HFFc6 (cell line): ENCODE results near the gene ELN. TPM values are rescaled to one million over a fixed set of nuclear protein-coding genes. Genes with fewer than 3 reads are reported as not detected.
A peak's percentile ranks its signal among the peaks of the same experiment; 100 is the strongest.

ENCODE experiments used
- DNase-seq: peaks from one replicate; pipeline ENCODE4 v3.0.0-alpha.2; 2018
- H3K27ac Mint-ChIP-seq: 2 replicates; pipeline ENCODE4 v1.8.0; 2020; ENCODE audit warnings: mild to moderate bottlenecking, mixed read lengths
- H3K27me3 Mint-ChIP-seq: 2 replicates; pipeline ENCODE4 v1.8.0; 2021; ENCODE audit warnings: mild to moderate bottlenecking, moderate library complexity, mixed read lengths; ENCODE audit not compliant: insufficient read depth
- H3K36me3 Mint-ChIP-seq: 2 replicates; pipeline ENCODE4 v1.8.0; 2021; ENCODE audit warnings: low read depth, mixed read lengths
- H3K4me1 Mint-ChIP-seq: 2 replicates; pipeline ENCODE4 v1.8.0; 2020; ENCODE audit warnings: low read depth, mixed read lengths
- H3K4me3 Mint-ChIP-seq: 2 replicates; pipeline ENCODE4 v1.8.0; 2020; ENCODE audit warnings: mild to moderate bottlenecking, moderate library complexity, mixed read lengths
- H3K9me3 Mint-ChIP-seq: 2 replicates; pipeline ENCODE4 v1.8.0; 2020; ENCODE audit warnings: mild to moderate bottlenecking, mixed read lengths
- total RNA-seq, 6 experiments: library from RNA; stranded (reverse); fragmentation: NEBNext Ultra II Directional; extraction: Animal tissue kit (Norgen Biotek cat#: 25700); gene quantifications; 2 replicates in 1 of 6; 3 replicates in 5 of 6; pipeline ENCODE4 v1.2.3, GENCODE V29; 2021
- TF ChIP-seq, protein P1 (sequence below): fragments of 200-600 bp; sonication (generic); IDR thresholded peaks from 2 replicates; pipeline ENCODE4 v1.5.0; 2021; ENCODE audit warnings: antibody characterized with exemption, mild to moderate bottlenecking

ELN gene
- total RNA-seq, 6 experiments from 2014 or later = 4.7 to 25.8 (median 19.1) TPM

GRCh38 chr7:74057216-74057925 lies 29.4 kb downstream of the ELN start:
- H3K4me1 Mint-ChIP-seq = peaks cover 8% of the 10 kb centered on the region
- no peak overlapping the region for H3K27ac Mint-ChIP-seq
- no peak overlapping the region for H3K4me3 Mint-ChIP-seq

DNA sequence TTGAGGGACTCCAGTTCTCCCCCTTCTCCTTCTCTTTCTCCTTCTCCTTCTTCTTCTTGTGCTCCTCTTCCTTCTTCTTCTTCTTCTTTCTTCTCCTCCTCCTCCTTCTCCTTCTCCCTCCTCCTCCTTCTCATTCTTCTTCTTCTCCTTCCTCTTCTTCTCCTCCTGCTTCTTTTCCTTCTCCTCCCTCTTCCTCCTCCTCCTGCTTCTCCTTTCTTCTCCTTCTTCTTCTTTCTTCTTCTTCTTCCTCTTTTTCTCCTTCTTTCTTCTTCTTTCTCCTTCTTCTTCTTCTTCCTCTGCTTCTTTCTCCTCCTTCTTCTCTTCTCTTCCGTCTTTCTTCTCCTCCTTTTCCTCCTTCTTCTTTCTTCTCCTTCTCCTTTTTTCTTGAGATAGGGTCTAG lies 30.0 kb downstream of the ELN start:
- Mint-ChIP-seq H3K36me3 (no peaks in the 10 kb centered on the region), H3K4me3 (no peak overlapping the region), H3K9me3 (no peaks in the 10 kb centered on the region), H3K27ac (no peak overlapping the region), H3K4me1 (peaks cover 9% of the 10 kb centered on the region), H3K27me3 (peaks cover 3% of the 10 kb centered on the region; the same call in 1 of the 2 replicates)
- TF ChIP-seq, protein P1, sequence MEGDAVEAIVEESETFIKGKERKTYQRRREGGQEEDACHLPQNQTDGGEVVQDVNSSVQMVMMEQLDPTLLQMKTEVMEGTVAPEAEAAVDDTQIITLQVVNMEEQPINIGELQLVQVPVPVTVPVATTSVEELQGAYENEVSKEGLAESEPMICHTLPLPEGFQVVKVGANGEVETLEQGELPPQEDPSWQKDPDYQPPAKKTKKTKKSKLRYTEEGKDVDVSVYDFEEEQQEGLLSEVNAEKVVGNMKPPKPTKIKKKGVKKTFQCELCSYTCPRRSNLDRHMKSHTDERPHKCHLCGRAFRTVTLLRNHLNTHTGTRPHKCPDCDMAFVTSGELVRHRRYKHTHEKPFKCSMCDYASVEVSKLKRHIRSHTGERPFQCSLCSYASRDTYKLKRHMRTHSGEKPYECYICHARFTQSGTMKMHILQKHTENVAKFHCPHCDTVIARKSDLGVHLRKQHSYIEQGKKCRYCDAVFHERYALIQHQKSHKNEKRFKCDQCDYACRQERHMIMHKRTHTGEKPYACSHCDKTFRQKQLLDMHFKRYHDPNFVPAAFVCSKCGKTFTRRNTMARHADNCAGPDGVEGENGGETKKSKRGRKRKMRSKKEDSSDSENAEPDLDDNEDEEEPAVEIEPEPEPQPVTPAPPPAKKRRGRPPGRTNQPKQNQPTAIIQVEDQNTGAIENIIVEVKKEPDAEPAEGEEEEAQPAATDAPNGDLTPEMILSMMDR = no peak
- no peak for DNase-seq

More at GRCh38 chr7:74057216-74057925, 29.4 kb downstream of the ELN start:
- Mint-ChIP-seq H3K36me3 (no peaks in the 10 kb centered on the region), H3K9me3 (no peaks in the 10 kb centered on the region), H3K27me3 (peaks cover 4% of the 10 kb centered on the region; the same call in 1 of the 2 replicates)
- TF ChIP-seq, protein P1 = no peak
- no peak for DNase-seq

GRCh38 chr7:74058486-74058885 lies 30.5 kb downstream of the ELN start:
- Mint-ChIP-seq H3K36me3 (no peaks in the 10 kb centered on the region), H3K4me3 (no peak overlapping the region), H3K4me1 (peaks cover 9% of the 10 kb centered on the region), H3K27ac (no peak overlapping the region), H3K9me3 (no peaks in the 10 kb centered on the region), H3K27me3 (peaks cover 2% of the 10 kb centered on the region; the same call in 1 of the 2 replicates)
- DNase-seq = no peak
- TF ChIP-seq, protein P1 = no peak

DNA sequence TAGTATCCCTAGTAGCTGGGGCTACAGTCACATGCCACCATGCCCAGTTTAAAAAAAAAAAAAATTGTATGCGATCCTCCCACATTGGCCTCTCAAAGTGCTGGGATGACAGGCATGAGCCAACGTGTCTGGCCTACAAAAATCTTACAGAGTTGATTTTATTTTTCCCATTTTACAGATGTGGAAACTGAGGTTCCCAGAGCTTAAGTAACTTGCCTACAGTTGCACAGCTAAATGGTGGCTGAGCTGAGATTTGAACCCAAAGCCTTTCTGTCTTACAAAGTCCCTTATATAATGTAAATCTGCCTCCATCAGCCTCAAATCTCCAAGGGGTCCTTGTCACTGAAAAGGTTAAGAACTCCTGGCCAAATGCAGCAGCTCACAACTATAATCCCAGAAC lies 31.1 kb downstream of the ELN start:
- TF ChIP-seq, protein P1 = no peak
- Mint-ChIP-seq H3K9me3 (no peaks in the 10 kb centered on the region), H3K27ac (no peak overlapping the region), H3K4me1 (peaks cover 9% of the 10 kb centered on the region), H3K4me3 (no peak overlapping the region), H3K36me3 (no peaks in the 10 kb centered on the region), H3K27me3 (peaks cover 2% of the 10 kb centered on the region; the same call in 1 of the 2 replicates)
- no peak for DNase-seq

GRCh38 chr7:74059681-74060588 lies 32.0 kb downstream of the ELN start:
- Mint-ChIP-seq H3K27ac (no peak overlapping the region), H3K4me1 (peaks cover 9% of the 10 kb centered on the region), H3K36me3 (no peaks in the 10 kb centered on the region), H3K27me3 (peaks cover 2% of the 10 kb centered on the region; the same call in 1 of the 2 replicates), H3K4me3 (no peak overlapping the region), H3K9me3 (no peaks in the 10 kb centered on the region)
- DNase-seq = no peak
- TF ChIP-seq, protein P1 = peak; percentile 15; the same call in 1 of the 2 replicates
